Activated CD8-positive, alpha-beta memory T cell treated with anti-CD3 and anti-CD28 coated beads, Interleukin-2, amount 10 ng/mL, durations not matched to agents 7 days and 5 days (primary cell): Measurements from ENCODE around the gene PRM2. TPM values are rescaled to one million over a fixed set of nuclear protein-coding genes. Genes with fewer than 3 reads are reported as not detected.
"Not testable (repeated sequence)": the region's sequence is repeated elsewhere in the genome, so short reads cannot be mapped to it uniquely, and the experiment has no call there.

ENCODE experiments used
- ATAC-seq: fragments of 150-1000 bp; cut with Tn5 transposase; one replicate; pipeline ENCODE4 v1.10.0; 2021; ENCODE audit warnings: moderate library complexity
- CTCF ChIA-PET: fragments of 350-600 bp; sonication (Branson Sonifier 250); formaldehyde crosslinking; loops from one replicate; lab custom pipeline; 2021; ENCODE audit warnings: antibody characterized with exemption; lab: Charles Lee
- DNase-seq: peaks from one replicate; pipeline ENCODE4 v3.0.0-alpha.2; 2020
- H3K27ac Mint-ChIP-seq: one replicate; pipeline ENCODE4 v1.8.0; 2021; ENCODE audit warnings: mild to moderate bottlenecking, mixed read lengths
- H3K27me3 Mint-ChIP-seq: one replicate; pipeline ENCODE4 v1.8.0; 2021; ENCODE audit warnings: mixed read lengths
- H3K36me3 Mint-ChIP-seq: one replicate; pipeline ENCODE4 v1.8.0; 2021; ENCODE audit warnings: mild to moderate bottlenecking, mixed read lengths
- H3K4me1 Mint-ChIP-seq: one replicate; pipeline ENCODE4 v1.8.0; 2021; ENCODE audit warnings: mixed read lengths
- H3K4me3 Mint-ChIP-seq: one replicate; pipeline ENCODE4 v1.8.0; 2021; ENCODE audit warnings: mild to moderate bottlenecking, moderate library complexity, mixed read lengths
- H3K9me3 Mint-ChIP-seq: one replicate; pipeline ENCODE4 v1.8.0; 2022; ENCODE audit warnings: low read depth, mixed read lengths
- total RNA-seq, 2 experiments: library from RNA; stranded (reverse); gene quantifications; one replicate each; pipeline ENCODE4 v1.2.3, GENCODE V29; 2021

The PRM2 gene
- total RNA-seq, 2 experiments from 2014 or later = not detected

GRCh38 chr16:11291091-11291703 is 14.9 kb upstream of the PRM2 start:
- Mint-ChIP-seq H3K4me3 (no peak overlapping the region), H3K4me1 (peaks cover 5% of the 10 kb centered on the region), H3K36me3 (no peaks in the 10 kb centered on the region), H3K27ac (no peak overlapping the region), H3K27me3 (peaks cover 69% of the 10 kb centered on the region), H3K9me3 (no peaks in the 10 kb centered on the region)
- ATAC-seq = no peak
- no peak for DNase-seq
- CTCF ChIA-PET = no interaction called here

- Mint-ChIP-seq H3K27me3 (peaks cover 77% of the 10 kb centered on the region), H3K27ac (no peak overlapping the region), H3K4me3 (no peak overlapping the region), H3K9me3 (no peaks in the 10 kb centered on the region), H3K36me3 (no peaks in the 10 kb centered on the region), H3K4me1 (peaks cover 5% of the 10 kb centered on the region)
- DNase-seq (no peak), ATAC-seq (no peak)
- CTCF ChIA-PET = no interaction called here
Observed at GRCh38 chr16:11290102-11290893, 14.0 kb upstream of the PRM2 start.

GRCh38 chr16:11289696-11290095 is 13.4 kb upstream of the PRM2 start:
- H3K4me3 Mint-ChIP-seq, H3K27ac Mint-ChIP-seq, H3K36me3 Mint-ChIP-seq, H3K4me1 Mint-ChIP-seq, H3K9me3 Mint-ChIP-seq, ATAC-seq, CTCF ChIA-PET, DNase-seq: not testable (repeated sequence)
- H3K27me3 Mint-ChIP-seq = peaks cover 73% of the 10 kb centered on the region

GRCh38 chr16:11289202-11289601 is 12.9 kb upstream of the PRM2 start:
- peaks cover 70% of the 10 kb centered on the region for H3K27me3 Mint-ChIP-seq
- CTCF ChIA-PET = no interaction called here
- peaks cover 5% of the 10 kb centered on the region for H3K4me1 Mint-ChIP-seq

GRCh38 chr16:11285842-11286241 is 9.6 kb upstream of the PRM2 start:
- ATAC-seq = no peak
- no peaks in the 10 kb centered on the region for H3K36me3 Mint-ChIP-seq
- DNase-seq = no peak
- no peak overlapping the region for H3K27ac Mint-ChIP-seq
- H3K4me1 Mint-ChIP-seq = peaks cover 5% of the 10 kb centered on the region
- H3K27me3 Mint-ChIP-seq = peaks cover 60% of the 10 kb centered on the region
- H3K4me3 Mint-ChIP-seq = no peak overlapping the region
- no peaks in the 10 kb centered on the region for H3K9me3 Mint-ChIP-seq
- CTCF ChIA-PET = interaction anchor here (1.2 kb wide), 1 partner anchor 69 kb away, joined by 4 read pairs; no protein-coding TSS in a partner anchor

More at GRCh38 chr16:11289202-11289601, 12.9 kb upstream of the PRM2 start:
- DNase-seq (no peak), ATAC-seq (no peak)
- Mint-ChIP-seq H3K9me3 (no peaks in the 10 kb centered on the region), H3K36me3 (no peaks in the 10 kb centered on the region), H3K4me3 (no peak overlapping the region), H3K27ac (no peak overlapping the region)

GRCh38 chr16:11283820-11284248 is 7.6 kb upstream of the PRM2 start:
- no peak for DNase-seq
- H3K27ac Mint-ChIP-seq = no peak overlapping the region
- no peak overlapping the region for H3K4me3 Mint-ChIP-seq
- no peaks in the 10 kb centered on the region for H3K36me3 Mint-ChIP-seq
- H3K27me3 Mint-ChIP-seq = peaks cover 58% of the 10 kb centered on the region
- peaks cover 6% of the 10 kb centered on the region for H3K4me1 Mint-ChIP-seq
- ATAC-seq = no peak
- H3K9me3 Mint-ChIP-seq = no peaks in the 10 kb centered on the region
- CTCF ChIA-PET = interaction anchor here (0.9 to 1.2 kb wide), 2 partner anchors 14 to 89 kb away, joined by 3 to 4 read pairs; no protein-coding TSS in a partner anchor

GRCh38 chr16:11280616-11281522 is 4.6 kb upstream of the PRM2 start, which contains the start of gene PRM1:
Gene PRM1, minus strand, starts transcription at chr16:11281330. Its CDS starts 92 bp downstream, at chr16:11281238.
- peaks cover 1% of the 10 kb centered on the region for H3K4me1 Mint-ChIP-seq
- no peak within 1 kb of the TSS for H3K4me3 Mint-ChIP-seq
- H3K36me3 Mint-ChIP-seq = no peaks in the 10 kb centered on the region
- H3K9me3 Mint-ChIP-seq = no peaks in the 10 kb centered on the region
- no peak within 1 kb of the TSS for H3K27ac Mint-ChIP-seq
- DNase-seq = no peak
- CTCF ChIA-PET = no interaction called here
- ATAC-seq = no peak
- H3K27me3 Mint-ChIP-seq = peaks cover 46% of the 10 kb centered on the region

GRCh38 chr16:11278681-11279628 is 2.7 kb upstream of the PRM2 start:
- DNase-seq (no peak), ATAC-seq (no peak)
- no peak overlapping the region for H3K27ac Mint-ChIP-seq
- peaks cover 45% of the 10 kb centered on the region for H3K27me3 Mint-ChIP-seq
- CTCF ChIA-PET = interaction anchor here (1.3 kb wide), 1 partner anchor 93 kb away, joined by 3 read pairs; no protein-coding TSS in a partner anchor
- no peaks in the 10 kb centered on the region for H3K9me3 Mint-ChIP-seq
- H3K4me3 Mint-ChIP-seq = no peak overlapping the region
- H3K4me1 Mint-ChIP-seq = peaks cover 1% of the 10 kb centered on the region
- H3K36me3 Mint-ChIP-seq = no peaks in the 10 kb centered on the region

GRCh38 chr16:11277607-11278337 is 1.5 kb upstream of the PRM2 start:
- CTCF ChIA-PET = no interaction called here
- ATAC-seq (no peak), DNase-seq (no peak)
- peaks cover 42% of the 10 kb centered on the region for H3K27me3 Mint-ChIP-seq
- no peak overlapping the region for H3K4me3 Mint-ChIP-seq
- H3K9me3 Mint-ChIP-seq = no peaks in the 10 kb centered on the region
- H3K36me3 Mint-ChIP-seq = no peaks in the 10 kb centered on the region
- no peak overlapping the region for H3K27ac Mint-ChIP-seq
- H3K4me1 Mint-ChIP-seq = peaks cover 1% of the 10 kb centered on the region

GRCh38 chr16:11276896-11277593 is 765 bp upstream of the PRM2 start:
- no peaks in the 10 kb centered on the region for H3K9me3 Mint-ChIP-seq

GRCh38 chr16:11274964-11275363 is 1.3 kb downstream of the PRM2 start:
- no peak for ATAC-seq
- Mint-ChIP-seq H3K9me3 (no peaks in the 10 kb centered on the region), H3K4me1 (peaks cover 1% of the 10 kb centered on the region), H3K27ac (no peak overlapping the region), H3K27me3 (peaks cover 35% of the 10 kb centered on the region), H3K36me3 (no peaks in the 10 kb centered on the region), H3K4me3 (no peak overlapping the region)
- DNase-seq = no peak
- CTCF ChIA-PET = no interaction called here

More at GRCh38 chr16:11276896-11277593, 765 bp upstream of the PRM2 start:
- Mint-ChIP-seq H3K4me3 (no peak overlapping the region), H3K4me1 (peaks cover 1% of the 10 kb centered on the region), H3K36me3 (no peaks in the 10 kb centered on the region), H3K27me3 (peaks cover 39% of the 10 kb centered on the region), H3K27ac (no peak overlapping the region)
- DNase-seq (no peak), ATAC-seq (no peak)
- CTCF ChIA-PET = interaction anchor here (0.8 to 1.2 kb wide), 2 partner anchors 21 to 314 kb away, joined by 3 read pairs; partner anchors contain the start of gene SOCS1
